ENCODE results near the gene CCL24.

DNA sequence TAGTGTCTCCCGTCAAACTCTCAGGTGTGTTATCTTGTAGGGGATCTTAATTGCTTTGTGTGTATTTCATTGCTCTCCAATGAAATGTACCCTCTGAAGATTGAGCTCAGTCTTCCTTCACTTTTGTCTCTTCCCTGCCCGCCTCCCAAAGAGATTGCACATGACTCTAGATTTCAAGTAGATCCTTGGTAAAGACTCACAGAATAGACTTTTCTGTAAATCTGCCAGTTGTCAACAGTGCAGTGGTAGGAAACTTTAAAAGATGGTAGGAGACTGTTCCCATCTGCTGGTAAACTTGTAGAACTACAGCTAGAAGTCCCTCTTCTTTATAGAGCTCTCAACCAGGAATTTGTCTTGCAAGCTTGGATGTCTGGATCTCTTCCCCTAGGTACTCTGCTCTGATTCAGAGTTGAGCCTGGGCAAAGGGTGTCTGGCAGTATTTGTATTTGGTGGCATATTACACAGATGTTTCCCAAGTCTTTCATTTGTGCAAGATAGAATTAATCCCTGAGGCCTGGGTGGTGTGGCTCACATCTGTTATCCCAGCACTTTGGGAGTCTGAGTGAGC, 51.2 kb downstream of the CCL24 start:
- TF ChIP-seq, protein P1, sequence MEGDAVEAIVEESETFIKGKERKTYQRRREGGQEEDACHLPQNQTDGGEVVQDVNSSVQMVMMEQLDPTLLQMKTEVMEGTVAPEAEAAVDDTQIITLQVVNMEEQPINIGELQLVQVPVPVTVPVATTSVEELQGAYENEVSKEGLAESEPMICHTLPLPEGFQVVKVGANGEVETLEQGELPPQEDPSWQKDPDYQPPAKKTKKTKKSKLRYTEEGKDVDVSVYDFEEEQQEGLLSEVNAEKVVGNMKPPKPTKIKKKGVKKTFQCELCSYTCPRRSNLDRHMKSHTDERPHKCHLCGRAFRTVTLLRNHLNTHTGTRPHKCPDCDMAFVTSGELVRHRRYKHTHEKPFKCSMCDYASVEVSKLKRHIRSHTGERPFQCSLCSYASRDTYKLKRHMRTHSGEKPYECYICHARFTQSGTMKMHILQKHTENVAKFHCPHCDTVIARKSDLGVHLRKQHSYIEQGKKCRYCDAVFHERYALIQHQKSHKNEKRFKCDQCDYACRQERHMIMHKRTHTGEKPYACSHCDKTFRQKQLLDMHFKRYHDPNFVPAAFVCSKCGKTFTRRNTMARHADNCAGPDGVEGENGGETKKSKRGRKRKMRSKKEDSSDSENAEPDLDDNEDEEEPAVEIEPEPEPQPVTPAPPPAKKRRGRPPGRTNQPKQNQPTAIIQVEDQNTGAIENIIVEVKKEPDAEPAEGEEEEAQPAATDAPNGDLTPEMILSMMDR (conservative IDR thresholded peaks at IDR 0.05 in 1 of 2, IDR thresholded peaks at IDR 0.05 in 1 of 2; ENCODE audit: extremely low read depth in 1 of 2, insufficient read depth in 1 of 2, low read depth in 1 of 2, low read length in 2 of 2): peak; percentile 77
- TF ChIP-seq EZH2 (IDR thresholded peaks at IDR 0.05; ENCODE audit: borderline replicate concordance, low read length): no peak

Measured in mammary epithelial cell (primary cell).